AG08395 (cell line): ENCODE measurements around the gene NELFA.

ENCODE experiments used
- DNase-seq: peaks from one replicate; pipeline ENCODE4 v3.0.0; 2012; ENCODE audit warnings: mixed read lengths, low spot score

The NELFA gene

DNA sequence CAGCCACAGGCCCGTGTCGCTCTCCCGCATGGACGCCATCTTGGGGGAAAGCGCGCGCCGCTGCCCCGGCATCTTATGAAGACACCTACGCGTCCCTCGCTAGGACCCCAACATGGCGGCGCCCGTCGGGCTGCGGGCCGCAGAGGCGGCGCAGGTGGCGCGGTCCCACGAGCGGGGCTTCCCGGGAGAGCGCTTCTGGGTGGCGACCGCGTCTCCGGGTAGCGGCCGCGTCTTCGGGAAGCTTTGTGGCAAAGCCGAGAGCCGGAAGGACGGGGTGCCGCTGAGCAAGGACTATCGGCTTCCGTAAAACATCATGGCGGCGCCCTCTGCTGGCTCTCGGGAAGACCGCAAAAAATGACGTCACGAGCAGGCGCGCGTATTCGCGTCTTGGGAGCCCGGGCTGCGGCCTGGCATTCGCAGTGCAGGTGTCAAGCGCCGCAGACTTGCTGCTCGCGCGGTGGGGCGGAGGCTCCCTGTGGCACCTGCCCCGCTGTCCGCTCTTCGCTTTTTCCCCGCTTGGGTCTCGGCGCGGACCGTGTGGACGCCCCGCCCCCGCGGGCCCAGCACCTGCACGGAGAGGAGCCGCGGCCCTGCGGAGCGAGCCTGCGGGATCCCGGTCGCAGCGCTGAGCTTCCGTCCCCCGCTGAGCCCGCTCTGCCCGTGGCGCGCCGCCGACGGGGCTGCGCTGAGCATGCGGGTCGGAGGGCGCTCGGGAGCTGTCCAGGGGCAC, at the start of gene NELFA:
Gene NELFA, minus strand, starts transcription at position 54 of the 730 bp plus-strand sequence. Its CDS starts 15 bp downstream, at position 39.
- peak; percentile 93 for DNase-seq

DNA sequence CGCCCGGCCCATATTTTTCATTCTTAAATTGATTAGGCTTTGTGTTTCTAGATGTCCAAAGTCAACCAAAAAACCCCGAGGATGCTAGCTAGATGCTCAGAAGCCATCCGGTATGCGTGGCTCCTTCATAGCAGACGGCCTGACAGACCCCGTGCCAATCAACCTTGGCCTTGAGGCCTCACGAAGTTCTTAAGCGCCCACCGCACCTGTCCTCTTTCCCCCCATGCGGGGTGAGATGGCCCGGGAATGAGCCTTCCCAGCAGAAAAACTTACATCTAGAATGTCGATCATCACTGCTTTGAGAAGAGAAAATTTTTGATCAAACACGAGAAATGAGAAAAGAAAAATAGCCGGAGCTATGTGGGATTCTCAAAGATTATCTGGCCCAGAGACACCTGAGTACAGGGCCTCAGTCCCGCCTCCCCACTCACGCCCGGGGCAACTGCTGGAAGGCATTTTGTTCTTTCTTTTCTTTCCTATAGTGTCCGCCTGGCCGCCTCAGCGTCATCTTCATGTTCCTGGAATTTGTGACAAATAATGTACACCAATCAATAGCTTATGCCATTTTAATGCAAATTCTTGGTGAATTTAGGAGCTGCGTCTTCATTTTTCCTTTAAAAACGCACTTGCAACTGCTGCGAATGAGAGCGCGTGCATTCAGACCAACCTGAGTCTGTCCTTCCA, 48.8 kb upstream of the NELFA start:
- no peak for DNase-seq

DNA sequence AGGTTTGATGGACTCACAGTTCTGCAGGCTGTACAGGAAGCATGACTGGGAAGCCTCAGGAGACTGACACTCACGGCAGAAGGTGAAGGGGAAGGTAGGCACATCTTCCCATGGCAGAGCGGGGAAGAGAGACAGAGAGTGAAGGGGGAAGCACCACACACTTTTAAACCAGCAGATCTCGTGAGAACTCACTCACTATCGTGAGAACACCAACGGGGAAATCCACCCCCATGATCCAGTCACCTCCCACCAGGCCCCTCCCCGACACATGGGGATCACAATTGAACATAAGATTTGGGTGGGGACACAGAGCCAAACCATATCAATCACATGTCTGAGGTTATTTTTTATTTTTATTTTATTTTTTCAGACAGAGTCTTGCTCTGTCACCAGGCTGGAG, 45.4 kb upstream of the NELFA start:
- DNase-seq: no peak

DNA sequence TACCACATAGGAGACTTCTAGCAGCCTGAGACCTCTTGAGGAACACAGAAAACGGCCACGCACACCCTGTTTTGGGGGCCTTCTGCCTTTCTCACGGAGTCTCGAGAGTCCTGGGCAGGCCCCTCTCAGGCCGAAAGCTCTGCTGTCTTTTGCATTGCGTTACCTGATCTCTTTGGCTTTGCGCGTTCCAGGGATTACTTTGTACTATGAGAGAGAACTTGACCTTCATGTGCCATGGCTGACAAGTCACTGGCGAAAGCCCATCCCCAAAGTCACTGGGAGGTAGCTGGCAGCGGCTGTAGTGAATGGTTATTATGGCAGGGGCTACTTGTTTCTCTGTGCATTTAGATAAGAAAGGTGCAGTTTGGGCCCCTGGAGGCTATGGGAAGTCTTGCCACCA, 42.3 kb upstream of the NELFA start:
- DNase-seq: no peak

DNA sequence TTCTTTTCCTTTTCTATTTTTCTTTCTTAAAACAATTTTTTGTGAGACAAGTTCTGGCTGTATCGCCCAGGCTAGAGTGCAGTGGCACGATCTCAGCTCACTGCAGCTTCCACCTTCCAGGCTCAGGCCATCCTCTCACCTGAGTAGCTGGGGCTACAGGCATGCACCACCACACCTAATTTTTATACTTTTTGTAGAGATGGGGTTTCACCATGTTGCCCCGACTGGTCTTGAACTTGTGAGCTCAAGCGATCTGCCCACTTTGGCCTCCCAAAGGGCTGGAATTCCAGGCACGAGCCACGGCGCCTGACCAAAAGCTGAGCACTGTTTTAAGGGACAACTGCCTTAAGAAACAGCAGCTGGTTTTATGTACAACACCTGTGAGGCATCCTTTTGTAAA, 41.0 kb upstream of the NELFA start:
- no peak for DNase-seq

DNA sequence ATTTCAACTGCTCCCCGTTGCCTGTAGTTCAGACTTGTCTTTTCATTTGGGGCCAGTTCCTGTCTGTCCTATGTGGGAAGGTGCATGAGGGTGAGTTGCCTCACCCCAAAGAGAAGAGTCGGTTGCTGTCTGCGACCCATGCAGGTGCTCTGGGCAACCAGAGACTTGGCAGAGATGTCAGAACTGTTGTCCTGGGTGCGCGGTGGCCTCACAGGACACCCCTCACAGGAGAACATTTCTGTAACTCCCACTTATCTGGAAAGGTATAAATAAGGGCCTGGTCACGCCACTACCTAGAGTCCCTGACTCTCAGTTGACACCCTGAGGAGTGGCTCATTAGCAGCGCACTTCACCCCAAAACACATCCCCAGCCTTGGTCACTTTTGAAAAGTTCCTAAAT, 40.6 kb upstream of the NELFA start:
- DNase-seq: no peak

DNA sequence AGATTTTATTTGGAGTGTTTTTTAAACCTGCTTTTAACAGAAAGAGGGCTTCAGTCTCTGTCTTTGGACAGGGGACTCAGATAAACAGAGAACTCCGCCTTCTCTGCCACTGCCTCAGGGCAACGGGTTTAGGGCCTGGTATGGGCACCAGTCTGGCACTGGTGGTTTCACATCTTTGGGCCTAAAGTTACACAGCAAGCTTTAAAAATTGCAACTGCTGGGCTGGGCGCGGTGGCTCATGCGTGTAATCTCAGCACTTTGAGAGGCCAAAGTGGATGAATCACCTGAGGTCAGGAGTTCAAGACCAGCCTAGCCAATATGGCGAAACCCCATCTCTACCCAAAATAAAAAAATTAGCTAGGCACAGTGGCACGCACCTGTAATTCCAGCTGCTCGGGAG, 40.1 kb upstream of the NELFA start:
- no peak for DNase-seq

DNA sequence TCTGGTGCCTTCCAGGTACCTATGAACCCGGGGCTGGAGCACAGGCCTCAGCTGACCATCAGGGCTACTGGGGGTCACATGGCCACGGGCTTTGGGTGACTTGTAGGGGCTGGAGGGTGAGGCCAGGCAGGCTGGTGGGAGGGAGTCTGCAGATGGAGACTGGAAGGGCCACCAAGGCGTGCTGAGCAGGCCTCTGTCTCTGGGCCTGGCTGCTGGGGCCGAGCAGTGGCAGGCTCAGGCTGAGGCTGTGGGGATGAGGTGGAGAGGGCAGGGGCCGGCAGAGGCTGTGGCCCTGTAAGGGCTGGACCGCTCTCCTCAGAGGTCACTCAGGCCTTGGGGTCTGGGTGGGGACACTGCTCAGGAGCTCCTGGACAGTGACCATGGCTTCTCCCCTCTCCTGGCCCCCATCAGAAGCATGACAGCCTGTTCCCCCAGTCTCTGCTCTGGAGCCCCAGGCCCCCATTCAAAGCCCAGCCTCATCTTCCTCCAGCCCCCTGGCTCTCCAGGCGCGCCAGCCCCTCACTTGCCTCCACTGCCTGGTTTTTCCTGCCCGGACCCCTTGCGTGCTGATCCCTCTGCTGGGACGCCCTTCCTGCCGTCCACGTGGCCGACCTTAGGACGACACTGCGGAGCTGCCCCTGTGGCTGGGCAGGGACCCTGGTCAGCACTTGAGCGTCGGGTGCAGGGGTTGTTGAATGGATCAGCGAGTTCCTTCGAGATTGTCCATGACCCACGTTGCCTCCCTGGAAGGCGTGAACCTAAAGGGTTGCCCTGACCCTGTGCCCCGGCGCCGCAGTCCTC, 39.2 kb upstream of the NELFA start:
- no peak for DNase-seq

DNA sequence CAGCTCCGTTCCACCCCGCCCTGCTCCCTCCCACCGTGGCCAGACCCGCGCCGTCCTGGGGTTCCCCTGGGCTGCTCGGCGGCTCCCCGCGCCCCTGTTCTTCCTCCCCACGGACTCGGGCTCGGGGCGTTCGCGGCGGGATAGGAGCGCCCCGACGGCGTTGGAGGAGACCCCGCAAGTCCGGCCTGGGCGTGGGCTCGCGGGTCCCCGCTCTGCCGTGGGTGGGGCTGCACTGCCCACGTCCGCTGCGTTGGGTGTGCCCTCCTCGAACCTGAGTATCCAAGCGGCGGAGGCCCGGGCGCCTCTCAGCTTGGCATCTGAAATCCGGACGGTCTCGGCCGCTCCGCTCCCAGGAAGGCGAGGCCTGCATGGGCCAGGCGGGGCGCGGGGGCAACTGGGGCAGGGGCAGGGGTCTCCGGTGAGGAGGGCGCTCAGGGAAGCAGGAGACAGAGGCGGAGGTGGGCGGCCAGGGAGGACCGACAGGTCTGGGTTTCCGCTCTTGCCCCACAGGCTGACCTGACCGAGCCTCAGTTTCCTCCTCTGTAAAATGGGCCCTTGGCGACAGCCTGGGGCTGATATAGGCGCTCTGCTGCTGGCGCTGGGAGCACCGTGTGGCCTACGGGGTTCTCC, 38.4 kb upstream of the NELFA start:
- no peak for DNase-seq

DNA sequence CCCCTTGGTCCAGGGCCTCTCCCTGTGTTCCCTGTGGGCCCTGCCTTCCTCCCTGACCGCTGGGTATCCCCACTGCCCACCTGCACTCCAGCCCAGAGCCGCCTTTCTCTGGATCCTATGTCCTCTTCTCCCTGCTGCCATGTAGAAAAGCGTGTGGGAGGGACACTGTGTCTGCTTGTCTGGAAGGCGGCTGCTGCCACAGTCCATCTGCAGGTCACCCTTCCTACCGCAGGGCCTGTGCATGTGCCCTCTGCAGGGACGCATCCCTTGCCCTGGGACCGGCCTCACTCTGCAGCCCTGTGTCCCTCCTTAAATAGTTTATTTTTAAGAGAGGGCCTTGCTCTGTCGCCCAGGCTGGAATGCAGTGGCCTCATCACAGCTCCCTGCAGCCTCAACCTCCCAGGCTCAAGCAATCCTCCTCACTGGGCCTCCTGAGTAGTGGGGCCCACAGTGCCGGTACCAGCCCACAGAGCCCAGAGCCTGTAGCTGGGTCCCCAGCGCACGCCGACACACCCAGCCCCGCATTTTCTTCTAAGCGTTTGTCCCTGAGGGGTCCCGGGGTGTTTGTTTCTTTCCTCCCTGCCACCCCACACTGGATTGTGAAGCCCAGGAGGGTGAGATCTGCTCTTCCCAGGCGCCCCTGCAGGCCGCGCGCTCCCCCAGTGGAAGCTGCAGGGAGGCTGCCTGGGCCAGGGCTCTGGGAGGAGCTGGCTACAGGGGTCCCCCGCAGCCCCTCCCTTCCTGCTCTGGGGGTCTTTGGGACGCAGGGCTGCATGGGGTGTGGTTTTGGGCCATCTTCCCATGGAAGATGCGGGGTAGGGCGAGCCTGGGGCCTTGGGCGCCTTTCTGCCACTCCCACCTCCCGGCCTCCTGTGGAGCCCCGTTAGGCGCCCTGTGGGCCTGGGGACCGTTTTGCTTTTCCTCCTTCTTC, 37.5 kb upstream of the NELFA start:
- no peak for DNase-seq

DNA sequence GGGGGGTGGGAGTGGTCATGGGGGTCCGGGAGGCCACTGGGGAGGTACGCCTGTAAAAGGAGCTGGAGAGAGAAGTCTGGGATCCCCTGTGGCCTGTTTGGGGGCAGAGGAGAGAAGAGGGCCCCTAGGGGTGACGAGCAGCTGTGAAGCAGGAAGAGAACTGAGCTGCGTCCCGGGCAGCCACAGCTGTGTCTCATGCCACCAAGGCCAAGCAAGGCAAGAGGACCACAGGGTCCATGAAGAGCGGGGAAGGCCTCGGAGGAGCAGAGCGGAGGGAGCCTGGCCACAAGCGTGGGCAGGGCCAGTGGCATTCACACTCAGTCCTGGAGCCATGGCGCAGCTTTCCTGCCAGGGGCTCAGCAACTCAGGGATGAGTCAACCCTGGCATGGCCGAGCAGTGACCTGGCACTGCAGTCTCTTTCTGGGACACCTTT, 36.8 kb upstream of the NELFA start:
- no peak for DNase-seq

DNA sequence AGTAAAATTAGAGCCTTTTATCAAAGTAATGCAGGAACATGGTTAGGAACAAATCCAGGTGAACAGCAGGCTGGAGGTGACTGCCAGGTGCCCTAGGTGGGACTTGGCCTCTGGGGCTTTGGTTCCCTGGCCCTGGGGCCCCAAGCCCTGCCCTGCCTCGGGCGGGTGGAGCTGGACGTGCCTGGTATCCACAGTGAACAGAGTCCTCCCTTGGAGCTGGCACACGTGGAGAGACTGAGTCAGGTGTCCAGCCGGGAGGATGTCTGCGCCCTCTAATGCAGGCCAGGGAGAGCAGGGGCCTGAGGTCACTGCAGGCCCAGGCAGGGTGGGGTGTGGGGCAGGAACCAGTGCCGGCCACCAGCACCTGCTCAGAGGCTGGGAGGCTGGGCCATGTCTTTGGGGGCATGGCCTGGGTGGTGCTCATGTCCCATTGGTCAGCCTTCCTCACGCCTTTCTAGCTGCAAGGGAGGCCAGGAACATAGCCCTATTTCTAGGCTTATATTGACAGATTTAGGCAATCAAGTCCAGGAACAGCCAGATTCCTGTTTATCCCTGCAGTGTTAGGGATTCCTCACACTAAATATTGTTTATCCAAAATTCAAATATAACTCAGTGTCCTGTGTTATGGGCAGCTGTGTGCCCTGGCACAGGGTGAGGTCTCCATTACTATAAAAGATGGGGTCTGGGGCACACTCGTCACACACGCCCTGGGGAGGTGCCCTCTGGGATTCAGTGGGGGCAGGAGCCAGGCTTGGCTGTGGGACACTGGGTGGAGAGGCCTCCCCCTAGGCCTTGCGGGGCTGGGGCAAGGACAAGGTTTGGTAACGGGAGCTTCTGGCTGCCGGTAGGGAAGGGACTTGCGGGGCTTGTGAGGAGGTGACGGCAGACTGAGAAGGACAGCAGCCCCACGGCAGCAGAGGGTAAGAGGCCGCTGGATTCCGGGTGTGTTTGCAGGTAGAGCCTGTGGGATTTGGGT, 36.1 kb upstream of the NELFA start:
- DNase-seq: no peak

DNA sequence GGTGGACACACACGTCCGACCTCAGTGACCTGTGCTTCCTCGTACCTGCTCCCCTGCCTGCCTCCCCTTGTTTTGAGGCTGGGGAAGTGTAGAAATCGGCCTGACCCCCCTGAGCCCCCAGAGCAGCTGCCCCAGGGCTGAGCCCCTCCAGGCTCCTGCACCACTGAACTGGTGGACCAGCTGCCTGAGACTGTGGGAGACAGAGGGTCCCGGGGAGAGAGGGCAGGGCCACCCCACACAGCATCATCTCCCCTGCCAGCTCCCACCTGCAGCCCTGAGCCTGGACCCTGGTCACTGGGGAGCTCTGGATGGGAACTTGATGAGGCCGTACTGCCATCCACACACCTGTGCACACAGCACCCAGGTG, 35.3 kb upstream of the NELFA start:
- no peak for DNase-seq

DNA sequence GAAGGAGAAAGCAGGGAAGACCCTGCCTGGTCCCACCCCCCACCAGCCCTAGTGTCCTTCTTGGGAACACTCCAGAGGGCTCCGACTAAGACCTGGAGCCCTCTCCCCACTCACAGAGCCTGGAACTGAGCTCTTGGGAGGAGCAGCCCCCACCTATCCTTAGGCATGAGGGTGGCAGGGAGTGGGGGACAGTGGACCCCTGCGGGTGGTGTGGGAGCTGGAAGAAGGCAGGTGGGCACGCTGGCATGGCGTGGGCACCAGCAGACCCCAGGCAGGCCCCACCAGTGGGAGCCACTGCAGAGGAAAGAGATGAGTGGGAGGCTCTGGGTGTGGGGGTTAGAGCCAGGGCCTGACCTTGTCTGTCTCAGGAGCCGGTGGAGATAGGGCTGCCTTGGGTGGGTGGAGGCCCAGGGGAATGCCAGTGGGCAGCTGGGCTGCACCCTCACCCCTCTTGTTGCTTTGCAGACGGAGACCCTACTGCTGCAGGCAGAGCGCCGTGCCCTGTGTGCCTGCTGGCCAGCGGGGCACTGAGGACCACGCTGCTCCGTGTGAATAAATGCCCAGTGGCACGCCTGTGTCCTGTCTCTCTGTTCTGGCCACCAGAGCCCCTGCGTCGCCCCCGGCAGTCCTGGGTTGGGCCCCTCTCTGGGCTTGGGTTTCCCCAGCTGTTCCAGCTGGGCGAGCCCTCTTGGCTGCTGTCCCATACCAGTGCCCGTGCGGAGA, 34.8 kb upstream of the NELFA start:
- no peak for DNase-seq

DNA sequence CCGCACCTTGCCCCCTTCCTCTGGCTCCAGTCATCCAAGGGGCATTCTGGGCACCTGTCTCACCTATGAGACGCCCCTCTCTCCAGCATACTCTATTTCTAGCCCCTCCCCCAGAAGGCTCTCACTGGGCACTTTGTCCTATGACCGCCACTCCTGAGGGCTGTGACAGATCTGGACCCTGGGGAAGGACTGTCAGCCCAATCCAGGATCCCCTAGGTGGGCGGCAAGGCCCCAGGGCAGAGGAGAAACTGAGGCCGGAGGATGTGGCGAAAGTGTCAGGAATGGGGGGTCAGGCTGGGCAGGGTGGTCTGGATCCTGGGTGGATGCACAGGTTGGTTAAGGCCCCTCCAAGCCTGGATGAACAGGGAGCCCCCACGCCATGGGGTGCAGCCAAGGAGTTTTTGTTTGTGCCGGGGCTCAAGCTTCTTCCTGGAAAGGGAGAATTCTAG, 34.2 kb upstream of the NELFA start:
- no peak for DNase-seq

DNA sequence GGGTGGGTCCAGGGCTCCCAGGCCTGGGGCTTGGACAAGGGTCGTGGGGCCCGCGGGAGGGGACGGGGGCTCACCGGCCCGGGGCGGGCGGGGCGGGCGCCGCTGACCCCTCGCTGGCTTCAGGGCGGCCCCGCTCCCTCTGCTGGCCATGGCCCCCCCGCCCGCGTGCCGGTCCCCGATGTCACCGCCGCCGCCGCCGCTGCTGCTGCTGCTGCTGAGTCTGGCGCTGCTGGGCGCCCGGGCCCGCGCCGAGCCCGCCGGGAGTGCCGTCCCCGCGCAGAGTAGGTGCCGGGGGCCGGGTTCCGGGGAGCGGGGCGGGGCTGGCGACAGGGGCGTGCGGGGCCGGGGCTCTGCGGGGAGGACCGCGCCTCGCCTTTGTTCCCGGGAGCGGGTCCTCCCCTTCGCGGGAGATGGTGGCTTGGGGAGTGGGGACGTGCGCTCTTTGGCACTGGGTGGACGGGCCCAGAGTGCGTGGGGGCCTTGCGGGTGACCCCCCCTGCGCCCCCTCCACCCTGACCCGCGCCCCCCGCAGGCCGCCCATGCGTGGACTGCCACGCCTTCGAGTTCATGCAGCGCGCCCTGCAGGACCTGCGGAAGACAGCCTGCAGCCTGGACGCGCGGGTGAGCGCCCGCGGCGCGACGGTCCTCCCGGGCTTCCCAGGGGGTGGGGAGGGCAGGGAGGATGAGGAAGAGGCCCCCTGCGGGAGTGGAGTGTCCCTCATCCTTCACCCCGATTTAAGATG, 33.6 kb upstream of the NELFA start:
- peak; percentile 37 for DNase-seq

DNA sequence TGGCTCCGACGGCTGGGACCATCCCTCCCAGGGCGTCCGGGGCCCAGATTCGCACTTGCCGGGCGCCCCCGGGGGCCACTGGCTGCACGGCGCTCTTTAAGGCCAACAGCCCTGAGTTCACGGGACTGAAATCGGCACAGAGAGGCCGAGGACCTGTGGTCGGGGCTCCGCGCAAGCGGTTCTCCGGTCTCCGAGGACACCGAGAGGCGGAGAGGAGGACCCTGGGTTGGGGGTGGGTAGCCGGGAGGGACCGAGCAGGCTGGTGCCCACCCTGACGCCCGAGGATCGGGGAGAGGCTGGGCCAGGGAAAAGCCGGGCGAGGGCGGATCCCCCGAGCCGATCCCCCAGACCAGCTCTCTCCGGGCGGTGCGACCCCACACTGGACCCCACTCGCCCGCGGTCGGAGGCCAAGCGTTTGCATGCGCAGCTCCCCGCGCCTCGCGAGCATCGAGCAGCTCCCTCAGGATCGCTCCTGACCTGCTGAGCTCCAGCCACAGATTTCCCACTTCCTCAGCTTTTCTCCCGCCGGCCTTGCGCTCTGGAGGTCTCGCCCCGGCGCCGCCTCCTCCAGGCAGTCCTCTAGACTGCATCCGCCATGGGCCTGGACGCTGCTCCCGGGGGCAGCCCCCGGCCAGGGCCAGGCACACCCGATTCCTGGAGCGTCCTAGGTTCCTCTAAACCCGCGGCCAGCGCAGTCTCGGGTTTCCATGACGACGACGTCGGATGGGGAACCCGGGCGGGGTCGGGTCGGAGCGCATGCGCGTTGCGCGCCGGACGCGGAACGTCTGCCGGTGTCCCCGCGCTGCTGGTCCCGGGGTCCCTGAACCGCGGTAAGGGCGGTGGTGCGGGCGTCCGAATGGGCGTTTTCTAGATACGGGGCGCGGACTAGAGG, 32.7 kb upstream of the NELFA start:
- DNase-seq: peak; percentile 94
